A549 (cell line): ENCODE measurements around the gene FIBCD1.

Experiments used
- CTCF ChIP-seq: fragments of >200 bp; sonication (Bioruptor Twin); formaldehyde crosslinking; IDR thresholded peaks from 3 replicates; pipeline ENCODE4 v1.5.1; 2016
- POLR2A ChIP-seq: IDR thresholded peaks from 2 replicates; pipeline ENCODE4 v1.6.1; 2012; ENCODE audit warnings: mild to moderate bottlenecking, low read length
- RAD21 ChIP-seq, 2 experiments: fragments of >200 bp in 1 of 2; sonication (Bioruptor Twin) in 1 of 2; formaldehyde crosslinking in 1 of 2; IDR thresholded peaks in 1 of 2; conservative IDR thresholded peaks in 1 of 2; 2 replicates in 1 of 2; 3 replicates in 1 of 2; pipeline ENCODE4 v1.6.1; 2012 to 2018; ENCODE audit warnings: inconsistent platforms in 1 of 2

- TF ChIP-seq RAD21 (conservative IDR thresholded peaks at IDR 0.05 in 1 of 2, IDR thresholded peaks at IDR 0.05 in 1 of 2) (no peak), CTCF (no peak), POLR2A (no peak)
Observed at GRCh38 chr9:130874783-130875182, 64.3 kb downstream of the FIBCD1 start.
